ENCODE data around the gene GALP.
"Not testable (repeated sequence)": the region's sequence is repeated elsewhere in the genome, so short reads cannot be mapped to it uniquely, and the experiment has no call there.

Gene GALP

GRCh38 chr19:56193981-56194640 lies 18.3 kb downstream of the GALP start:
- no peak for DNase-seq

GRCh38 chr19:56197646-56198045 lies 21.8 kb downstream of the GALP start, which contains the start of gene ZSCAN5B:
Gene ZSCAN5B, minus strand, starts transcription at chr19:56197783. Its CDS starts 4,731 bp downstream, at chr19:56193052.
- not testable (repeated sequence) for DNase-seq

GRCh38 chr19:56199687-56200086 lies 23.9 kb downstream of the GALP start:
- no peak for DNase-seq

- no peak for DNase-seq
Measured at GRCh38 chr19:56201973-56202372, 26.2 kb downstream of the GALP start, which contains the start of gene ZSCAN5C. Gene ZSCAN5C, plus strand, starts transcription at chr19:56202273. Its CDS starts 3,641 bp downstream, at chr19:56205914.

- DNase-seq, result not testable (repeated sequence)
Measured at GRCh38 chr19:56207581-56207980, 31.8 kb downstream of the GALP start.

- no peak for DNase-seq
Measured at GRCh38 chr19:56209091-56209490, 33.3 kb downstream of the GALP start.

GRCh38 chr19:56210036-56210435 lies 34.2 kb downstream of the GALP start:
- DNase-seq, result not testable (repeated sequence)

- no peak for DNase-seq
Measured at GRCh38 chr19:56211718-56212117, 35.9 kb downstream of the GALP start.

- no peak for DNase-seq
Measured at GRCh38 chr19:56217039-56217949, 41.5 kb downstream of the GALP start.

- DNase-seq, result no peak
Measured at GRCh38 chr19:56218961-56219360, 43.2 kb downstream of the GALP start.

- DNase-seq, result not testable (repeated sequence)
Measured at GRCh38 chr19:56221442-56221841, 45.6 kb downstream of the GALP start.

- DNase-seq, result no peak
Measured at GRCh38 chr19:56221851-56222250, 46.0 kb downstream of the GALP start.

- DNase-seq, result no peak
Measured at GRCh38 chr19:56222901-56223300, 47.1 kb downstream of the GALP start.

GRCh38 chr19:56223481-56223880 lies 47.7 kb downstream of the GALP start:
- DNase-seq, result no peak

Measured in activated CD4-positive, alpha-beta T cell treated with anti-CD3 and anti-CD28 coated beads, Interleukin-2, amount 50 U/mL, for 4 hours (primary cell).